Esophagus (tissue), 2 donors: ENCODE data around the gene MERTK. TPM values are rescaled to one million over a fixed set of nuclear protein-coding genes. Genes with fewer than 3 reads are reported as not detected.

Source experiments
- H3K27ac ChIP-seq, 2 donors: one replicate each; pipeline ENCODE4 v1.5.1; 2013; ENCODE audit warnings: low read depth in 2 of 2, mild to moderate bottlenecking in 2 of 2, inconsistent platforms in 1 of 2, low read length in 1 of 2, moderate library complexity in 1 of 2
- H3K27me3 ChIP-seq, 2 donors: one replicate each; pipeline ENCODE4 v1.6.1; 2013; ENCODE audit warnings: low read length in 2 of 2, control low read depth in 1 of 2, mild to moderate bottlenecking in 1 of 2; ENCODE audit not compliant: insufficient read depth in 2 of 2, control insufficient read depth in 1 of 2
- H3K36me3 ChIP-seq, 2 donors: one replicate each; pipeline ENCODE4 v1.6.1; 2013; ENCODE audit warnings: low read length in 1 of 2; ENCODE audit not compliant: control insufficient read depth in 2 of 2, insufficient read depth in 2 of 2
- H3K4me1 ChIP-seq, 2 donors: one replicate each; pipeline ENCODE4 v1.6.1; 2013; ENCODE audit warnings: low read length in 1 of 2; ENCODE audit not compliant: control insufficient read depth in 2 of 2, insufficient read depth in 2 of 2
- H3K4me3 ChIP-seq, 2 donors: one replicate each; pipeline ENCODE4 v1.5.1; 2013; ENCODE audit warnings: low read length in 2 of 2, mild to moderate bottlenecking in 2 of 2, low read depth in 1 of 2, moderate library complexity in 1 of 2
- H3K9me3 ChIP-seq, 2 donors: one replicate each; pipeline ENCODE4 v1.6.1; 2013; ENCODE audit warnings: mild to moderate bottlenecking in 2 of 2, low read depth in 1 of 2, low read length in 1 of 2, moderate library complexity in 1 of 2; ENCODE audit not compliant: control insufficient read depth in 2 of 2, insufficient read depth in 1 of 2
- WGBS, 2 donors: extraction: QIAGEN DNeasy Blood & Tissue Kit; methylation state at CpG; one replicate each; pipeline ENCODE4 v1.1.7; 2013; 5-methylcytosine and 5-hydroxymethylcytosine counted together
- polyA plus RNA-seq, 2 donors: library from polyadenylated mRNA; stranded (reverse); fragments of 200-250 nt; gene quantifications; one replicate each; pipeline ENCODE4 v1.2.3, GENCODE V29; 2013
- donor health status: healthy with polysubstance abuse.
- donor health status: Bipolar disorder and iron deficiency.

MERTK gene
- polyA plus RNA-seq, 2 donors, result 2.5 to 2.9 TPM

- Histone ChIP-seq H3K9me3 (no peaks in the 10 kb centered on the region), H3K27ac (no peak overlapping the region), H3K36me3 (peaks cover 0 to 14% of the 10 kb centered on the region in 2 donors), H3K4me3 (no peak overlapping the region), H3K27me3 (no peaks in the 10 kb centered on the region), H3K4me1 (no peaks in the 10 kb centered on the region)
- 79 to 84% methylated on average over 9 of the region's 9 CpGs for WGBS, 2 donors
Measured at GRCh38 chr2:112024231-112024630, 125.8 kb downstream of the MERTK start.

- Histone ChIP-seq H3K36me3 (peaks cover 0 to 14% of the 10 kb centered on the region in 2 donors), H3K27me3 (no peaks in the 10 kb centered on the region), H3K4me3 (no peak overlapping the region), H3K27ac (no peak overlapping the region), H3K4me1 (no peaks in the 10 kb centered on the region), H3K9me3 (no peaks in the 10 kb centered on the region)
- WGBS, 2 donors, result 91 to 94% methylated on average over 12 of the region's 12 CpGs
Measured at GRCh38 chr2:112024896-112025491, 126.6 kb downstream of the MERTK start.

- no peaks in the 10 kb centered on the region for H3K4me1 ChIP-seq
- no peak overlapping the region for H3K4me3 ChIP-seq
- 79 to 82% methylated on average over 8 of the region's 8 CpGs for WGBS, 2 donors
- no peaks in the 10 kb centered on the region for H3K27me3 ChIP-seq
- no peak overlapping the region for H3K27ac ChIP-seq
- H3K9me3 ChIP-seq, result no peaks in the 10 kb centered on the region
- peaks cover 0 to 14% of the 10 kb centered on the region in 2 donors for H3K36me3 ChIP-seq
Measured at GRCh38 chr2:112026509-112026908, 128.1 kb downstream of the MERTK start.

GRCh38 chr2:112027767-112028166 lies 129.4 kb downstream of the MERTK start:
- WGBS, 2 donors, result 89 to 96% methylated on average over 3 of the region's 3 CpGs
- peaks cover 0 to 6% of the 10 kb centered on the region in 2 donors for H3K36me3 ChIP-seq
- no peaks in the 10 kb centered on the region for H3K9me3 ChIP-seq
- no peak overlapping the region for H3K4me3 ChIP-seq
- no peaks in the 10 kb centered on the region for H3K27me3 ChIP-seq
- H3K4me1 ChIP-seq, result peaks cover 0 to under 1% of the 10 kb centered on the region in 2 donors
- no peak overlapping the region for H3K27ac ChIP-seq

GRCh38 chr2:112029164-112029563 lies 130.8 kb downstream of the MERTK start:
- peaks cover 0 to 6% of the 10 kb centered on the region in 2 donors for H3K36me3 ChIP-seq
- WGBS, 2 donors, result 85 to 95% methylated on average over 2 of the region's 2 CpGs
- H3K27me3 ChIP-seq, result no peaks in the 10 kb centered on the region
- H3K4me1 ChIP-seq, result peaks cover 0 to 3% of the 10 kb centered on the region in 2 donors
- no peak overlapping the region for H3K4me3 ChIP-seq
- no peak overlapping the region for H3K27ac ChIP-seq
- no peaks in the 10 kb centered on the region for H3K9me3 ChIP-seq

GRCh38 chr2:112031473-112032223 lies 133.2 kb downstream of the MERTK start:
- H3K36me3 ChIP-seq, result no peaks in the 10 kb centered on the region
- H3K27me3 ChIP-seq, result no peaks in the 10 kb centered on the region
- 9 to 18% methylated on average over 12 of the region's 12 CpGs for WGBS, 2 donors
- peaks cover 0 to 3% of the 10 kb centered on the region in 2 donors for H3K4me1 ChIP-seq
- peak overlapping the region; percentile 53 to 88 for H3K27ac ChIP-seq
- no peaks in the 10 kb centered on the region for H3K9me3 ChIP-seq
- no peak overlapping the region for H3K4me3 ChIP-seq

- WGBS, 2 donors, result 38 to 46% methylated on average over 4 of the region's 4 CpGs
- Histone ChIP-seq H3K9me3 (no peaks in the 10 kb centered on the region), H3K27ac (peak overlapping the region; percentile 53 to 88), H3K27me3 (no peaks in the 10 kb centered on the region), H3K36me3 (no peaks in the 10 kb centered on the region), H3K4me3 (no peak overlapping the region), H3K4me1 (peaks cover 0 to 3% of the 10 kb centered on the region in 2 donors)
Measured at GRCh38 chr2:112032224-112032586, 133.8 kb downstream of the MERTK start.

GRCh38 chr2:112032689-112033465 lies 134.5 kb downstream of the MERTK start:
- H3K4me3 ChIP-seq, result no peak overlapping the region
- H3K36me3 ChIP-seq, result no peaks in the 10 kb centered on the region
- H3K9me3 ChIP-seq, result no peaks in the 10 kb centered on the region
- no peaks in the 10 kb centered on the region for H3K27me3 ChIP-seq
- H3K4me1 ChIP-seq, result peaks cover 0 to 3% of the 10 kb centered on the region in 2 donors
- 45 to 57% methylated on average over 4 of the region's 4 CpGs for WGBS, 2 donors
- peak overlapping the region; percentile 53 to 90 for H3K27ac ChIP-seq

GRCh38 chr2:112033600-112033999 lies 135.2 kb downstream of the MERTK start:
- Histone ChIP-seq H3K27ac (peak overlapping the region; percentile 14 to 55), H3K36me3 (no peaks in the 10 kb centered on the region)
- WGBS, 2 donors, result 25 to 27% methylated on average over 1 of the region's 1 CpG

More at GRCh38 chr2:112033600-112033999, 135.2 kb downstream of the MERTK start:
- Histone ChIP-seq H3K9me3 (no peaks in the 10 kb centered on the region), H3K4me1 (peaks cover 0 to 3% of the 10 kb centered on the region in 2 donors), H3K27me3 (no peaks in the 10 kb centered on the region), H3K4me3 (no peak overlapping the region)
